Measurements from ENCODE around the gene GPR83. TPM values are rescaled to one million over a fixed set of nuclear protein-coding genes. Genes with fewer than 3 reads are reported as not detected.

GPR83 gene
- total RNA-seq, 2 donors from 2014 or later = not detected

DNA sequence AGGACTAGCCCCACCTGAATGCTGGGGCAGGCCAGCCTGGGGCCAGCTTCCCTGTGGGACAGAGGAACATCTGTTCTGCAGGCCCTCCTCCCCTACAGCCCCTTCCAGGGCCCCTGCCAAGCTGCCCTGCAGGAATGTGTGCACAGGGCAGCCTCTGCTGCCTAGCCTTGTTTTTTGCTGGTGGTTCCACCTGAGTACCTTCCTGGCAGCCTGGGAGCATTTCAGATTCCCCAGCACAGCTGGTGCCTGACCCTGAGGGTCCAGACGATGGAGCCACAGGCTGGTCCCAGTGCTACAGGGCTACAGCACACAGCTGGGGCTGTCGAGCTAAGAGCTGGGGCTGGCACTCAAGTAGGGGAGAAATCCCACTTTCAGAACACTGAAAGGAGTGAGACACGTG is 22.3 kb upstream of the GPR83 start:
- ATAC-seq = no peak
- Histone ChIP-seq H3K36me3 (replicated peaks in 1 of 2; ENCODE audit: insufficient read depth in 1 of 2, low read depth in 2 of 2) (peaks cover 0 to under 1% of the 10 kb centered on the region in 2 donors), H3K27me3 (no peaks in the 10 kb centered on the region), H3K9me3 (no peaks in the 10 kb centered on the region), H3K27ac (no peak overlapping the region), H3K4me1 (no peaks in the 10 kb centered on the region), H3K4me3 (no peak overlapping the region)
- DNase-seq = no peak
- WGBS, 2 donors = 95 to 100% methylated on average over 1 to 3 of the region's 3 CpGs
- no peak for TF ChIP-seq POLR2A (IDR thresholded peaks at IDR 0.05)
- intact Hi-C loops (cut with DNase I) = no loop called here

DNA sequence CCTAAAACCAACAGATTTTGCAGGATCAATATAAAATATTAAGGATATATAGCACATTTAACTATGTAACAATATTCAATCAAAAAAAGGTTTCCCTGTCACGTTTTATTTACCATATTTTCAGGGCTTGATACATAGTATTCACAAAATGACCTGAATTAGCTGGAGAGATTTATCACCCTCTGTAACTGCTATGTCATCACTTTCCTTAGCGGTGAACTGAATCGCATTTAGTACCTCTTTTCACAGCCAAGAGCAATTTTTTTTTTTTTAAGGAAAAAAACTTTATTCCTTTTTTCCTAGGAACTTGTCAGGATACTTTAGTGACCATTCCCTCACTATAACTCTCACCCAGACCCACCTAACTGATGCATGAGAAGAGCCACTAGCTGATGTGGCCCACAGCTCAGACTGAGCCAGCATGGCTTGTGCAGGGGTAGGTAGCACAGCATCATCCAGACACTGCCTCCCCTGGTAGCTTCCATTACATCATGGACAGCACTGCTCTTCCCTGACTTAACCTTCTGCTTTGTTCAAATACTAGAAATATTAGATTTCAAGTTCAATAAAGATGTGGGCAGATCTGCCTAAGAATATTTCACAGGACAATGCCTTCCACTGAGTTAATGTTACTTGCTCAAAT is 17.0 kb upstream of the GPR83 start:
- Histone ChIP-seq H3K27ac (no peak overlapping the region), H3K27me3 (no peaks in the 10 kb centered on the region), H3K4me3 (no peak overlapping the region), H3K9me3 (no peaks in the 10 kb centered on the region), H3K36me3 (replicated peaks in 1 of 2; ENCODE audit: insufficient read depth in 1 of 2, low read depth in 2 of 2) (no peaks in the 10 kb centered on the region), H3K4me1 (no peaks in the 10 kb centered on the region)
- intact Hi-C loops (cut with DNase I) = no loop called here
- TF ChIP-seq POLR2A (IDR thresholded peaks at IDR 0.05) (no peak), CTCF (IDR thresholded peaks at IDR 0.05) (no peak)
- WGBS, 2 donors = 66 to 80% methylated on average over 3 of the region's 3 CpGs
- no peak for DNase-seq
- no peak for ATAC-seq

DNA sequence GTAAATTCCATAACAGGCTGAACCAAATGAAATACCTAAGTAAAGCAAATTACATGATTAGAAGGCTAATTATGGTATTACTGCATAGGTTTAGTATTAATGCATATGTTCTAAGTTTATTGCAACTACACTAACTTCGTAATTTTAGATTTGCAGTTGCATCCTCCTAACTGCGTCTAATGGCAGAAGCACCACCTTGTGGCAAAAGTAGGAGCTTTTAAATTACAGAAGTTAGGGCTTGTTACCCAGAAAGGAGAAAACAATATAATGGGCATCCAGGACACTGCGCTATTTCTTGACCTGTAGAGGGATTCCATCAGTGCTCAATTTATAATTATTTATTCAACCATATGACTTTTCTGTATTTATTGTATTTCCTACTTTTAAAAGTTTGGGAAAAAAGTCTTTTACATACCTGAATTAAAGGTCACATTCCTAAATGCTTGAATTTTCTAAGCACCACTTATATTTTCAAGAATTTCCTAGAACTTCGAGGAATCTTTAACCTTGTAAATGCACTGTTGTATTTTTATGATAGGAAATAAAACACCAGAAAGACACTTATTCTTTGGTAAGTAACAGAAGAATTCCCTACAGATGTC is 16.3 kb upstream of the GPR83 start:
- TF ChIP-seq CTCF (IDR thresholded peaks at IDR 0.05) = peak; percentile 14 to 47 (median 38)
- no peak for TF ChIP-seq POLR2A (IDR thresholded peaks at IDR 0.05)
- peak in 1 of 4 donors; percentile 9 for DNase-seq
- WGBS, 2 donors = 58 to 62% methylated on average over 4 of the region's 4 CpGs
- Histone ChIP-seq H3K4me3 (no peak overlapping the region), H3K36me3 (replicated peaks in 1 of 2; ENCODE audit: insufficient read depth in 1 of 2, low read depth in 2 of 2) (no peaks in the 10 kb centered on the region), H3K27me3 (no peaks in the 10 kb centered on the region), H3K9me3 (no peaks in the 10 kb centered on the region), H3K27ac (no peak overlapping the region), H3K4me1 (no peaks in the 10 kb centered on the region)
- intact Hi-C loops (cut with DNase I) = no loop called here
- no peak for ATAC-seq

DNA sequence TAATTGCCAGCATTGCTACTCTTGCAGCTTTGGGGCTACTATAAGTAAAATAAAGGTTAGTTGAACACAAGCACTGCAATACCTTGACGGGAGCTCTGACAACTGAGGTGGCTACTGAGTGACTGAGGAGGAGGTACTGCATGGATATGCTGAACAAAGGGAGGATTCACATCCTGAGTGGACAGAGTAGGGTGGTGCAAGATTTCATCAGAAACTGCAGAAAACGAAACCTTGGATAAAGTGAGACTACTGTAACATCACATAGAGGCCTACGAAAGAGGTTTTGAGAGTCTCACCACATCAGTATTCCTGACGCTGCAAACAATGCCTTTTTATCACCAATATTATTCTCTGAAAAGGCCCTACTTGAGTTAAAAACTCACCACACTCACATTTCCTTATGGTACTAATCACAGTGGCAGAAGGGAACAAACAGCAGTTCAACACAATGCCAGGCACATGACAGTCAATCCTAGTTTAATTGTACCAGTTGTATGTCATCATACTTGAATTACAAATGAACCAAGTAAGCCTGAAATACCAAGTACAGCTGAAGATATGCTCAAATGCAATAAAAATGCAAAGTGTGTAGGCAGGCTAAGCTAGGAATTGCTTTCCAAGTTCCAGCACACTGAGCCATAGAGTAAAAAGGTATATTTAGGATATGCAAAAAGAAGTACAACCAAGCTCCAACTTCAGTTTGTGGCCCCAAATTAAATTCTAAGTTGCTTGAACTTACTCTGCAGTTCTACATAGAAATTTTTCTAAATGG is 4.0 kb upstream of the GPR83 start:
- no peak overlapping the region for H3K27ac ChIP-seq
- intact Hi-C loops (cut with DNase I) = no loop called here
- H3K36me3 ChIP-seq (replicated peaks in 1 of 2; ENCODE audit: insufficient read depth in 1 of 2, low read depth in 2 of 2) = no peaks in the 10 kb centered on the region
- no peak for ATAC-seq
- H3K9me3 ChIP-seq = no peaks in the 10 kb centered on the region
- WGBS, 2 donors = 86 to 87% methylated on average over 4 of the region's 4 CpGs
- DNase-seq = no peak
- no peak overlapping the region for H3K4me3 ChIP-seq
- peaks cover 13% of the 10 kb centered on the region for H3K4me1 ChIP-seq
- peaks cover 0 to 9% of the 10 kb centered on the region in 2 donors for H3K27me3 ChIP-seq
- TF ChIP-seq CTCF (IDR thresholded peaks at IDR 0.05) (no peak), POLR2A (IDR thresholded peaks at IDR 0.05) (no peak)

- Histone ChIP-seq H3K27ac (no peak overlapping the region), H3K9me3 (no peaks in the 10 kb centered on the region), H3K4me1 (peaks cover 13% of the 10 kb centered on the region), H3K4me3 (no peak overlapping the region), H3K36me3 (replicated peaks in 1 of 2; ENCODE audit: insufficient read depth in 1 of 2, low read depth in 2 of 2) (no peaks in the 10 kb centered on the region), H3K27me3 (peaks cover 0 to 9% of the 10 kb centered on the region in 2 donors)
- intact Hi-C loops (cut with DNase I) = no loop called here
- 0% methylated on average over 1 of the region's 1 CpG for whole genome bisulfite sequencing, 2 donors
- ATAC-seq (no peak), DNase-seq (no peak)
- no peak for TF ChIP-seq POLR2A (IDR thresholded peaks at IDR 0.05)
- no peak for TF ChIP-seq CTCF (IDR thresholded peaks at IDR 0.05)
Observed at GRCh38 chr11:94402355-94402754, 1.1 kb upstream of the GPR83 start.

Data from body of pancreas (tissue), 4 donors.